GM13976 (cell line): ENCODE results near the gene PPIB.
"Not testable (repeated sequence)": the region's sequence is repeated elsewhere in the genome, so short reads cannot be mapped to it uniquely, and the experiment has no call there.

Experiments used
- DNase-seq: peaks from one replicate; pipeline ENCODE4 v3.0.0; 2012; ENCODE audit warnings: low spot score
- in situ Hi-C: fragments of 300-500 bp; cut with MboI; formaldehyde crosslinking; loops from one replicate; pipeline ENCODE4 v1.12.0; 2022; ENCODE audit warnings: low sequenced_read_pairs, mixed read lengths, inconsistent platforms; ENCODE audit not compliant: unreplicated experiment
- TF ChIP-seq, protein P1 (sequence below): IDR thresholded peaks from 2 replicates; pipeline ENCODE4 v1.5.1; 2012; ENCODE audit warnings: borderline replicate concordance, mild to moderate bottlenecking; ENCODE audit not compliant: insufficient read depth; ENCODE audit errors: extremely low read depth, missing control alignments, control extremely low read depth

The PPIB gene

DNA sequence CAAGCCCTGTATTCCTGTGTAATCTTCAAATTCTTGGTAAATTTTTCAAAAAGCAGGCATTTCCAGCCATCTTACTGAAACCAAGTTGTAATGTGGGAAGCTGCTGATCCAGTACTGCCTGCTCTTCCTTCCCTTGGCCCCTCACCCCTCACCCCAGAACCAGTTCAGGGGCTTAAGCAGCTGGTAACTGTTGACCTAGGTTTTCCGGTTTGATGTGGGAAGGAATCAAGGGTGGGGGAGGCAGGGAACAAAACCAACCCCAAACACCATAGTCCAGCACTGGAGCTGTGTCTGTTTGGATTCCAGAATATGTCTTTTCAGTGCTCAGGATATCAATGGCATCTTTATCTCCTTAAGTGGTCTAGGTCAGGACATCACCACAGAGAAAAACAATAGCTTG lies 40.4 kb downstream of the PPIB start:
- no peak for DNase-seq
- in situ Hi-C loops = no loop called here
- TF ChIP-seq, protein P1, sequence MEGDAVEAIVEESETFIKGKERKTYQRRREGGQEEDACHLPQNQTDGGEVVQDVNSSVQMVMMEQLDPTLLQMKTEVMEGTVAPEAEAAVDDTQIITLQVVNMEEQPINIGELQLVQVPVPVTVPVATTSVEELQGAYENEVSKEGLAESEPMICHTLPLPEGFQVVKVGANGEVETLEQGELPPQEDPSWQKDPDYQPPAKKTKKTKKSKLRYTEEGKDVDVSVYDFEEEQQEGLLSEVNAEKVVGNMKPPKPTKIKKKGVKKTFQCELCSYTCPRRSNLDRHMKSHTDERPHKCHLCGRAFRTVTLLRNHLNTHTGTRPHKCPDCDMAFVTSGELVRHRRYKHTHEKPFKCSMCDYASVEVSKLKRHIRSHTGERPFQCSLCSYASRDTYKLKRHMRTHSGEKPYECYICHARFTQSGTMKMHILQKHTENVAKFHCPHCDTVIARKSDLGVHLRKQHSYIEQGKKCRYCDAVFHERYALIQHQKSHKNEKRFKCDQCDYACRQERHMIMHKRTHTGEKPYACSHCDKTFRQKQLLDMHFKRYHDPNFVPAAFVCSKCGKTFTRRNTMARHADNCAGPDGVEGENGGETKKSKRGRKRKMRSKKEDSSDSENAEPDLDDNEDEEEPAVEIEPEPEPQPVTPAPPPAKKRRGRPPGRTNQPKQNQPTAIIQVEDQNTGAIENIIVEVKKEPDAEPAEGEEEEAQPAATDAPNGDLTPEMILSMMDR = no peak

DNA sequence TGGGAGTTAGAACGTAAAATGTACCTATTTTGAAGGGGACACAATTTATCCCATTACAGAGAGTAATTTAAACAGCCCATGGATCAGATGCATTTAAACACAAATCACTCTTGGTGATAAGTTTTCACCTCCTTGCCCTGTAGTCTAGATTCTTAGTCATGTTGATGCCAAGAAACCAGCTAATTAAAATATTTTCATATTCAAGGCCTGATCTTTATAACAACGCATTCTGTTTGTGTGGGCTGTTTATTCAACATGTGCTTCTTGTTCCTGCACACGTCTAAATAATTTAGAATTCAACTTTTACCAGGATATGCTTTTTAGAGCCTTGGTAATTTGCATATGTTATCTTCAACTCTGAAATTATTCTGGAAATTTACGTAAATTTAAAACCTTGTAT lies 41.2 kb downstream of the PPIB start:
- no peak for DNase-seq
- in situ Hi-C loops = no loop called here
- TF ChIP-seq, protein P1 = no peak

DNA sequence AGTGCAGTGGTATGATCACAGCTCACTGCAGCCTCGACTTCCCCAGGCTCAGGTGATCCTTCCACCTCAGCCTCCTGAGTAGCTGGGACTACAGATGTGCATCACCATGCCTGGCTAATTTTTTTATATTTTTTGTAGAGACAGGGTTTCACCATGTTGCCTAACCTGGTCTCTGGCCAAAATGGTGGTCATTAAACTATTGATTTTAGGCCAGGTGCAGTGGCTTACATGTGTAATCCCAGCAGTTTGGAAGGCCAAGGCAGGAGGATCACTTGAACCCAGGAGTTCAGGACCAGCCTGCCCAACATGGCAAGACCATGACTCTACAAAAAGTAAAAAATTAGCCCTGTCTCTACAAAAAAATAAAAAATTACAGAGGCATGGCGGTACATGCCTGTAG lies 42.5 kb downstream of the PPIB start:
- DNase-seq, in situ Hi-C loops: not testable (repeated sequence)

DNA sequence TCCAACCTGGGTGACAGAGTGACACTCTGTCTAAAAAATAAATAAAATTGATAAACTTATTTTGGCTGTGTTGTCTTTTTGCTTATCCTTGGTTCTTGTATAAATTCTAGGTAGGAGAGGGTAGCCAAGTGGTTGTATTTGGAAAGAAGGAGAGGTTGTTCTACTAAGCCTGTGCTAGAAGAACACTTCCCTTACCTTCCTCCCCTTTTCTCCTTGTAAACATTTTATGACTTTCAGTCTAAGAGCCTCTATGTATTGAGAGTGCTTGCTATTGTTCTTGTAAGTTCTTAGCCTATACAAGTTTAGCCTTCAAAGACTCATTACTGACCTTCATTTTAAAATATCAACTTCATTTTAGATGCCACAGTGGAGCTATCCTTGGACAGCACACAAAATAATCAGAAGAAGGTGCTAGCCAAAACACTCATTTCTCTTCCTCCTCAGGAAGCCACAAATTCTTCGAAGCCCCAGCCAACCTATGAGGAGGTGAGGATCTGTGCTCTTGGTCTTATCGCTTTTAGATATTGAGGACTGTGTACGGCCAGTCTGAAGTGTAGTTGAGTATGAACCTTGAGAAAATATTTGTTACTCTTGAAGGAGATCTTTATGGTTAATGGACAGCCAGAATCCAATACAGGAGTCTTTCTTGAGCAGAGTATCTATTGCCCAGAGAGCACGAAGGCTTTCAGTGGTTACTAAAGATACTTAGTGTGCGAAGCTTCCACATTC lies 44.9 kb downstream of the PPIB start:
- TF ChIP-seq, protein P1 = no peak
- in situ Hi-C loops = no loop called here
- DNase-seq = no peak

DNA sequence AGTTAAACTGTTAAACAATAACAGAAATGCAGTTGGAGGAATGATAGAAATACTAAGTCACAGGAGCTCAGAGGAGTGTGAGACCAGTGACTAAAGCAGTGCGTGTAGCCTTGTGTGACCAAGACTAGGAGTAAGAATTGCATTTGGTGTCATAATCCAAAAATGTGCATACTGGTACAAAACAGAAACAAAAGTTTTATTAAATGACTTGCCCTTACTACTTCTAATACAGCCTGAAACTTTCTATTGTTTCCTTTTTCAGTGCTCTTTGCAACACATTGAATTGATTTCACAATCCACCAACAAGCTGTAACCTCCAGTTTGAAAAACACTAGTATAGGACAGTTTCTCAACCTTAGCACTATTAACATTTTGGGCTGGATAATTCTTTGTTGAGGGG lies 49.9 kb downstream of the PPIB start:
- in situ Hi-C loops = no loop called here
- TF ChIP-seq, protein P1 = no peak
- no peak for DNase-seq

DNA sequence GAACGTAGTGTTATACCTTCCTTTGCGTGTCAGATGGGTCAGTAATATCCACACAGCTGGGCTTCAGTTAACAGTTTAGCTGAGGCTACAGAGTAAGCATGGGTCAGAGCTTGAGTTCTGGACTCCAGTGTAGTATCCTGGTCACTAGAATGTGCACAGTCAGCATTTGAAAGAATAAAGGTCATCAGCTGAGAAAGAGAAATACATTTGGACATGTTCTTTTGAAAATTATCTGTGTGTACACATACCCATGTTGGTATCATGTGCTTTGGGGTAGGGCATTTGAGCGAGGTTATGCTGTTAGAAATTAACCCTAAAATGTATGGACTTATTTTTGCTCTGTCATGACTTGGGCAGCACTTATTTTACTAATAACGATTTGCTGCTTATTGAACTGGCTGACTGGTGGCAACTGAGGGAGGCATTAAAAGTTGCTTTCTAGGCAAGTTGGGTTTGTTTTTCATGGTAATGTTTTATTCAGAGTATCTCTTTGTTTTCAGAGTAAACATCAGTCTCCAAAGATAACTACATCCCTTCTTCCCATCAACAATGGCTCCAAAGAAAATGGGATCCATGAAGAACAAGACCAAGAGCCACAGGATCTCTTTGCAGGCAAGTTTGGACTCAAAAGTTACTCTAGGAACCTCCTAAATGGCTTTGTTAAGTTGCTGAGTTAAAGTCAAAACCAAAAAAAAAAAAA lies 50.6 kb downstream of the PPIB start:
- in situ Hi-C loops = no loop called here
- no peak for DNase-seq
- TF ChIP-seq, protein P1 = no peak

DNA sequence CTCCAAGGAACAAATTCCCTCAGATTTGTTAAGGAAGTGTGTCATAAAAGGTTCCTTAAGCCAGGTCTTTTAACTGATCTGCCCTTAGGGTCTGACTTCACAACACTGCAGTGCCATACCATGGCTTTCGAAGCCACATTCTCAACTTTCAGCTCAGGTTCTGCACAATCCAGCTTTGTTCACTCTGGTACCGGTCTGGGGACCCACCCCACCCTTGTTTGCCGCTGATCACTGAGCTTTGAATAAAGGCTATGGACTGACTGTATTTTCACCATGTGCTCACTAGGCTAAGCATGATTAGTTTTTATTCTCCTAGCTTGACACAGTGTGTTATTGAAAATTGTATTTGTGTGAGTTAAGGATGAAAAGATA lies 51.2 kb downstream of the PPIB start:
- DNase-seq = no peak
- TF ChIP-seq, protein P1 = no peak
- in situ Hi-C loops = no loop called here
